ENCODE measurements around the gene ATAD3A.

- TF ChIP-seq MAX (IDR thresholded peaks at IDR 0.05) (no peak), CEBPB (IDR thresholded peaks at IDR 0.05) (no peak), TAF1 (IDR thresholded peaks at IDR 0.05; ENCODE audit: low read depth) (no peak), REST (IDR thresholded peaks at IDR 0.05; ENCODE audit: low read depth) (no peak), RAD21 (IDR thresholded peaks at IDR 0.05; ENCODE audit: low read depth) (no peak), EP300 (IDR thresholded peaks at IDR 0.05; ENCODE audit: borderline replicate concordance) (no peak), TEAD4 (IDR thresholded peaks at IDR 0.05) (no peak), YY1 (IDR thresholded peaks at IDR 0.05; ENCODE audit: low read depth) (no peak), TCF12 (IDR thresholded peaks at IDR 0.05; ENCODE audit: low read depth) (no peak)
Measured at GRCh38 chr1:1556505-1556904, 44.5 kb downstream of the ATAD3A start.
